NCI-H1694 (cell line): ENCODE data around the gene CUTC.
A peak's percentile ranks its signal among the peaks of the same experiment; 100 is the strongest.
"Not testable (repeated sequence)": the region's sequence is repeated elsewhere in the genome, so short reads cannot be mapped to it uniquely, and the experiment has no call there.

Experiments
- DNase-seq: peaks from one replicate; lab custom pipeline; 2025; lab: John Stamatoyannopoulos, UW

Gene CUTC

GRCh38 chr10:99732033-99732842 is at the start of gene CUTC, which contains the start of gene COX15:
CUTC (plus strand) TSS chr10:99732234; CDS start chr10:99732349, 115 bp downstream.
COX15 (minus strand) TSS chr10:99732127; CDS start chr10:99732049, 78 bp downstream.
- DNase-seq: peak; percentile 87

- DNase-seq: no peak
Measured at GRCh38 chr10:99682752-99683151, 49.3 kb upstream of the CUTC start.

GRCh38 chr10:99685597-99685967 is 46.5 kb upstream of the CUTC start:
- no peak for DNase-seq

GRCh38 chr10:99689461-99689860 is 42.6 kb upstream of the CUTC start:
- no peak for DNase-seq

- DNase-seq: no peak
Measured at GRCh38 chr10:99693933-99694583, 38.0 kb upstream of the CUTC start.

- DNase-seq: no peak
Measured at GRCh38 chr10:99695761-99696160, 36.3 kb upstream of the CUTC start.

GRCh38 chr10:99698504-99699080 is 33.4 kb upstream of the CUTC start:
- DNase-seq: no peak

GRCh38 chr10:99700649-99701048 is 31.4 kb upstream of the CUTC start:
- DNase-seq: no peak

GRCh38 chr10:99708428-99709012 is 23.5 kb upstream of the CUTC start:
- DNase-seq: no peak

- no peak for DNase-seq
Measured at GRCh38 chr10:99709480-99710229, 22.4 kb upstream of the CUTC start.

- DNase-seq: peak; percentile 52
Measured at GRCh38 chr10:99711129-99711719, 20.8 kb upstream of the CUTC start.

GRCh38 chr10:99714446-99714845 is 17.6 kb upstream of the CUTC start:
- no peak for DNase-seq

- no peak for DNase-seq
Measured at GRCh38 chr10:99720387-99720786, 11.6 kb upstream of the CUTC start.

GRCh38 chr10:99730026-99730425 is 2.0 kb upstream of the CUTC start:
- no peak for DNase-seq

- DNase-seq: no peak
Measured at GRCh38 chr10:99731306-99732032, 565 bp upstream of the CUTC start.

GRCh38 chr10:99733366-99733765 is 1.3 kb downstream of the CUTC start:
- DNase-seq: no peak

GRCh38 chr10:99734111-99734510 is 2.1 kb downstream of the CUTC start:
- not testable (repeated sequence) for DNase-seq

- DNase-seq: no peak
Measured at GRCh38 chr10:99740260-99740659, 8.2 kb downstream of the CUTC start.

- DNase-seq: no peak
Measured at GRCh38 chr10:99740933-99741559, 9.0 kb downstream of the CUTC start.

GRCh38 chr10:99742254-99742653 is 10.2 kb downstream of the CUTC start:
- DNase-seq: no peak
